H1 (cell line): Measurements from ENCODE around the gene ACAD10. TPM values are rescaled to one million over a fixed set of nuclear protein-coding genes. Genes with fewer than 3 reads are reported as not detected.

Experiments
- CTCF ChIA-PET: fragments of 300-600 bp; sonication (Branson Sonifier 250); formaldehyde crosslinking; loops from one replicate; lab custom pipeline; 2021; ENCODE audit not compliant: partially characterized antibody; lab: Charles Lee
- POLR2A ChIA-PET: fragments of 300-600 bp; sonication (Branson Sonifier 250); formaldehyde crosslinking; loops from one replicate; lab custom pipeline; 2021; ENCODE audit warnings: inconsistent platforms; ENCODE audit not compliant: partially characterized antibody; lab: Charles Lee
- DNase-seq, 2 experiments: peaks; one replicate each; pipeline versions ENCODE4 v3.0.0 to v3.0.0-alpha.2; 2010 to 2022; ENCODE audit warnings: low spot score in 2 of 2, low read depth in 1 of 2, mixed read lengths in 1 of 2
- FAIRE-seq: peaks from 2 replicates; lab custom pipeline; 2011; peaks lifted over from hg19 to GRCh38; lab: Jason Lieb, UNC
- H2AFZ ChIP-seq: 2 replicates; pipeline ENCODE4 v1.8.1; 2012; ENCODE audit warnings: low read length, inconsistent platforms
- H2AK5ac ChIP-seq: 2 replicates; pipeline ENCODE4 v1.6.1; 2013; ENCODE audit warnings: low read depth, low read length
- H2BK120ac ChIP-seq: replicated peaks from 2 replicates; pipeline ENCODE3; 2013; ENCODE audit warnings: low read depth, low read length, inconsistent platforms
- H2BK12ac ChIP-seq: 2 replicates; pipeline ENCODE4 v1.6.1; 2013; ENCODE audit warnings: low read depth, low read length
- H2BK15ac ChIP-seq: 2 replicates; pipeline ENCODE4 v1.6.1; 2013; ENCODE audit warnings: low read length
- H2BK20ac ChIP-seq: 2 replicates; pipeline ENCODE4 v1.6.1; 2013; ENCODE audit warnings: low read length
- H2BK5ac ChIP-seq: 2 replicates; pipeline ENCODE4 v1.6.1; 2013; ENCODE audit warnings: low read depth, low read length
- H3K14ac ChIP-seq: 2 replicates; pipeline ENCODE4 v1.6.1; 2013; ENCODE audit warnings: inconsistent platforms; ENCODE audit not compliant: insufficient read length
- H3K18ac ChIP-seq: 2 replicates; pipeline ENCODE4 v1.6.1; 2013; ENCODE audit warnings: low read length; ENCODE audit errors: extremely low read depth
- H3K23ac ChIP-seq: 2 replicates; pipeline ENCODE4 v1.6.1; 2013; ENCODE audit warnings: inconsistent platforms; ENCODE audit not compliant: insufficient read length
- H3K23me2 ChIP-seq: 2 replicates; pipeline ENCODE4 v1.6.1; 2013; ENCODE audit warnings: low read depth, low read length
- H3K27ac ChIP-seq: 2 replicates; pipeline ENCODE4 v1.6.1; 2011; ENCODE audit warnings: low read depth, low read length, inconsistent platforms
- H3K27me3 ChIP-seq, 4 experiments: replicated peaks in 1 of 4; 1 replicate in 1 of 4; 2 replicates in 3 of 4; pipeline versions ENCODE4 v1.6.1 to v1.8.1; 2011 to 2013; ENCODE audit warnings: low read length in 3 of 4, mild to moderate bottlenecking in 3 of 4, inconsistent platforms in 2 of 4, mixed read lengths in 2 of 4, moderate library complexity in 1 of 4; ENCODE audit not compliant: control insufficient read depth in 3 of 4, insufficient read depth in 3 of 4; ENCODE audit errors: extremely low read depth in 1 of 4
- H3K36me3 ChIP-seq, 4 experiments: 2 replicates each; pipeline versions ENCODE4 v1.6.1 to v1.8.1; 2011 to 2013; ENCODE audit warnings: mild to moderate bottlenecking in 4 of 4, low read length in 3 of 4, moderate library complexity in 2 of 4, control low read depth in 1 of 4, inconsistent platforms in 1 of 4; ENCODE audit not compliant: insufficient read depth in 4 of 4, control insufficient read depth in 2 of 4
- H3K4ac ChIP-seq: replicated peaks from 2 replicates; pipeline ENCODE3; 2013; ENCODE audit warnings: low read length, low read depth, mixed read lengths, inconsistent platforms; ENCODE audit not compliant: insufficient read length
- H3K4me1 ChIP-seq, 4 experiments: replicated peaks in 1 of 4; 1 replicate in 1 of 4; 2 replicates in 3 of 4; pipeline versions ENCODE4 v1.6.1 to v1.8.1; 2011 to 2013; ENCODE audit warnings: low read length in 3 of 4, inconsistent platforms in 2 of 4, mixed read lengths in 1 of 4; ENCODE audit not compliant: insufficient read depth in 4 of 4, control insufficient read depth in 3 of 4
- H3K4me2 ChIP-seq, 2 experiments: 2 replicates each; pipeline versions ENCODE4 v1.6.1 to v1.8.1; 2011 to 2013; ENCODE audit warnings: low read depth in 2 of 2, low read length in 2 of 2, control low read depth in 1 of 2, inconsistent platforms in 1 of 2, mild to moderate bottlenecking in 1 of 2; ENCODE audit not compliant: insufficient read depth in 1 of 2
- H3K4me3 ChIP-seq, 4 experiments: fragments of 200-600, 300-600 bp in 1 of 4; sonication (generic), shearing (Covaris generic), sonication (Bioruptor Twin) in 1 of 4; 2 replicates each; pipeline versions ENCODE4 v1.5.1 to v1.8.1; 2011 to 2016; ENCODE audit warnings: low read length in 4 of 4, low read depth in 3 of 4, control low read depth in 2 of 4, inconsistent platforms in 2 of 4, mild to moderate bottlenecking in 2 of 4, mixed read lengths in 1 of 4, moderate library complexity in 1 of 4; ENCODE audit not compliant: insufficient read depth in 2 of 4; ENCODE audit errors: extremely low read depth in 1 of 4
- H3K56ac ChIP-seq: replicated peaks from 2 replicates; pipeline ENCODE3; 2013; ENCODE audit warnings: low read depth, mild to moderate bottlenecking, mixed read lengths, low read length, inconsistent platforms; ENCODE audit not compliant: insufficient read length
- H3K79me1 ChIP-seq: 2 replicates; pipeline ENCODE4 v1.6.1; 2013; ENCODE audit warnings: low read depth, low read length, control low read depth
- H3K79me2 ChIP-seq, 2 experiments: 2 replicates each; pipeline versions ENCODE4 v1.6.1 to v1.8.1; 2012 to 2013; ENCODE audit warnings: low read length in 2 of 2, mild to moderate bottlenecking in 2 of 2, inconsistent platforms in 1 of 2; ENCODE audit not compliant: insufficient read depth in 2 of 2, control insufficient read depth in 1 of 2
- H3K9ac ChIP-seq, 4 experiments: replicated peaks in 1 of 4; 1 replicate in 1 of 4; 2 replicates in 3 of 4; pipeline versions ENCODE4 v1.6.1 to v1.8.1; 2011 to 2013; ENCODE audit warnings: low read depth in 3 of 4, low read length in 3 of 4, control low read depth in 2 of 4, mild to moderate bottlenecking in 2 of 4, moderate library complexity in 2 of 4, inconsistent platforms in 1 of 4; ENCODE audit errors: extremely low read depth in 1 of 4
- H3K9me3 ChIP-seq, 2 experiments: 2 replicates each; pipeline versions ENCODE4 v1.6.1 to v1.8.1; 2012 to 2013; ENCODE audit warnings: mild to moderate bottlenecking in 2 of 2, moderate library complexity in 2 of 2, control low read depth in 1 of 2, inconsistent platforms in 1 of 2, low read depth in 1 of 2, low read length in 1 of 2, mixed read lengths in 1 of 2; ENCODE audit not compliant: insufficient read depth in 2 of 2
- H4K20me1 ChIP-seq, 2 experiments: replicated peaks in 1 of 2; 2 replicates each; pipeline versions ENCODE3 to v1.8.1; 2011 to 2013; ENCODE audit warnings: inconsistent platforms in 2 of 2, low read length in 2 of 2, mild to moderate bottlenecking in 1 of 2; ENCODE audit not compliant: insufficient read depth in 2 of 2, control insufficient read depth in 1 of 2
- H4K5ac ChIP-seq: 2 replicates; pipeline ENCODE4 v1.6.1; 2013; ENCODE audit warnings: low read length, low read depth, mixed read lengths, inconsistent platforms; ENCODE audit not compliant: insufficient read length
- H4K8ac ChIP-seq: 2 replicates; pipeline ENCODE4 v1.8.0; 2013; ENCODE audit warnings: mild to moderate bottlenecking, moderate library complexity, low read length, inconsistent platforms; ENCODE audit not compliant: insufficient read depth; ENCODE audit errors: extremely low read depth
- H4K91ac ChIP-seq: replicated peaks from 2 replicates; pipeline ENCODE3; 2013; ENCODE audit warnings: low read length, mixed read lengths, inconsistent platforms; ENCODE audit not compliant: insufficient read length
- EP300 ChIP-seq, 2 experiments: IDR thresholded peaks; 1 replicate in 1 of 2; 2 replicates in 1 of 2; pipeline ENCODE4 v1.6.1; 2011 to 2012; ENCODE audit warnings: low read depth in 2 of 2, low read length in 2 of 2, mild to moderate bottlenecking in 2 of 2, borderline replicate concordance in 1 of 2, inconsistent platforms in 1 of 2, moderate library complexity in 1 of 2
- TEAD4 ChIP-seq: IDR thresholded peaks from 2 replicates; pipeline ENCODE4 v1.6.1; 2012; ENCODE audit warnings: low read depth, low read length, inconsistent platforms, mixed read lengths
- WGBS, 2 experiments: shearing (Covaris generic) in 1 of 2; methylation state at CpG; one replicate each; pipeline versions ENCODE4 v1.1.6 to v1.1.7; 2013 to 2015; ENCODE audit warnings: low lambda C conversion rate in 2 of 2, mixed read lengths in 2 of 2, inconsistent platforms in 1 of 2, low coverage in 1 of 2, missing lambda C conversion rate in 1 of 2; ENCODE audit not compliant: insufficient replicate concordance in 2 of 2, insufficient coverage in 1 of 2, insufficient read length in 1 of 2; ENCODE audit errors: extremely low coverage in 1 of 2, missing lambda C conversion rate in 1 of 2; 5-methylcytosine and 5-hydroxymethylcytosine counted together
- polyA plus RNA-seq, 7 experiments: library from polyadenylated mRNA; depleted of rRNA in 3 of 7; stranded (reverse) in 5 of 7; unstranded in 2 of 7; fragments of >200 nt in 5 of 7; fragments of 200-250 nt in 2 of 7; gene quantifications; 1 replicate in 5 of 7; 2 replicates in 1 of 7; 4 replicates in 1 of 7; pipeline versions ENCODE4 v1.2.1 to v1.2.3, GENCODE V29; 2011 to 2013; ENCODE audit warnings: missing spikeins in 2 of 7, mixed read lengths in 2 of 7
- total RNA-seq: library from RNA; stranded (reverse); fragmentation: NEBNext Ultra II Directional; extraction: Animal tissue kit (Norgen Biotek cat#: 25700); gene quantifications from 2 replicates; pipeline ENCODE4 v1.2.1, GENCODE V29; 2021

Gene ACAD10
- total and polyA plus RNA-seq, 2 of the 8 experiments (the other 6 are each of a cell fraction or from before 2014, with no cell fraction given): 17.3 to 23.3 TPM

- Histone ChIP-seq H3K9me3 (no peaks in the 10 kb centered on the region), H3K23me2 (peaks cover 4% of the 10 kb centered on the region; the same call in 1 of the 2 replicates), H3K4me3 (no peak overlapping the region), H4K8ac (no peak overlapping the region), H3K14ac (no peak overlapping the region), H3K79me2 (peaks cover 0 to 8% of the 10 kb centered on the region in 2 experiments; a peak in 2 of 4 replicates), H3K4ac (no peak overlapping the region), H3K79me1 (peaks cover 3% of the 10 kb centered on the region), H3K56ac (no peak overlapping the region)
- DNase-seq: no peak
- TF ChIP-seq EP300 (IDR thresholded peaks at IDR 0.05; ENCODE audit: borderline replicate concordance in 1 of 2, low read depth in 2 of 2, low read length in 2 of 2) (no peak), TEAD4 (no peak)
- TF ChIP-seq, all 59 proteins: peak for 0
- Histone ChIP-seq H3K23ac (no peak overlapping the region), H2BK20ac (no peak overlapping the region), H3K9ac (no peak overlapping the region), H2BK5ac (no peak overlapping the region), H4K20me1 (peaks cover 2% of the 10 kb centered on the region in 2 experiments), H3K27me3 (no peaks in the 10 kb centered on the region), H3K27ac (no peak overlapping the region), H2AFZ (no peak overlapping the region), H2BK15ac (no peak overlapping the region), H3K18ac (no peak overlapping the region), H4K5ac (no peak overlapping the region), H2BK12ac (no peak overlapping the region), H3K36me3 (peaks cover 0 to 17% (median 10%) of the 10 kb centered on the region in 4 experiments; a peak in 7 of 8 replicates), H3K4me2 (no peak overlapping the region), H2AK5ac (no peak overlapping the region), H4K91ac (no peak overlapping the region), H3K4me1 (peaks cover 0 to 8% (median 0%) of the 10 kb centered on the region in 4 experiments; a peak in 2 of 7 replicates), H2BK120ac (no peak overlapping the region)
- ChIA-PET CTCF (interaction anchor here (2.2 kb wide), 1 partner anchor 11 kb away, joined by 10 read pairs; no protein-coding TSS in a partner anchor), POLR2A (no interaction called here)
- WGBS, 2 experiments: 95% methylated on average over 3 of the region's 3 CpGs; no CpG with 5 or more reads in 1 of the 2 experiments
- FAIRE-seq: no peak
Observed at GRCh38 chr12:111691262-111691661, 5.4 kb downstream of the ACAD10 start.
